DMS 273 treated with DMSO at 0.1 percent for 48 hours (cell line): ENCODE results near the gene ABCC5.
"Not testable (repeated sequence)": the region's sequence is repeated elsewhere in the genome, so short reads cannot be mapped to it uniquely, and the experiment has no call there.

Experiments
- DNase-seq: peaks from one replicate; lab custom pipeline; 2025; lab: John Stamatoyannopoulos, UW

The ABCC5 gene

DNA sequence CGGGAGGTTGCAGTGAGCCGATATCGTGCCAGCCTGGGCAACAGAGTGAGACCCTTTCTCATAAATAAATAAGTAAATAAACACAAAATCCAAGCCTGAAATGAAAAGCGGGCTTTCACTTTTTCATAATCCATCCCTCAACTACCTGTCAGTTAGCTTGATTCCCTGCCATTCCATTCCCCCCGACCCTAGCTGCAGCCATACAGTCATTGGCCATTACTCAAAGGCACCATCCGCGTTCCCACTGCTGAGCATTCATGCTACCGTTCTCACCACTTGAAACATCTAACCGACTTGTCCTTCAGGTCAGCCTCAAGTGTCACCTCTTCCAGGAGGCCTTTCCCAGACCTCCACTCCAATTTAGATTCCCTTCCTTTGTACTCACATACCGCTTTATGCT, 131.9 kb downstream of the ABCC5 start:
- DNase-seq = no peak

DNA sequence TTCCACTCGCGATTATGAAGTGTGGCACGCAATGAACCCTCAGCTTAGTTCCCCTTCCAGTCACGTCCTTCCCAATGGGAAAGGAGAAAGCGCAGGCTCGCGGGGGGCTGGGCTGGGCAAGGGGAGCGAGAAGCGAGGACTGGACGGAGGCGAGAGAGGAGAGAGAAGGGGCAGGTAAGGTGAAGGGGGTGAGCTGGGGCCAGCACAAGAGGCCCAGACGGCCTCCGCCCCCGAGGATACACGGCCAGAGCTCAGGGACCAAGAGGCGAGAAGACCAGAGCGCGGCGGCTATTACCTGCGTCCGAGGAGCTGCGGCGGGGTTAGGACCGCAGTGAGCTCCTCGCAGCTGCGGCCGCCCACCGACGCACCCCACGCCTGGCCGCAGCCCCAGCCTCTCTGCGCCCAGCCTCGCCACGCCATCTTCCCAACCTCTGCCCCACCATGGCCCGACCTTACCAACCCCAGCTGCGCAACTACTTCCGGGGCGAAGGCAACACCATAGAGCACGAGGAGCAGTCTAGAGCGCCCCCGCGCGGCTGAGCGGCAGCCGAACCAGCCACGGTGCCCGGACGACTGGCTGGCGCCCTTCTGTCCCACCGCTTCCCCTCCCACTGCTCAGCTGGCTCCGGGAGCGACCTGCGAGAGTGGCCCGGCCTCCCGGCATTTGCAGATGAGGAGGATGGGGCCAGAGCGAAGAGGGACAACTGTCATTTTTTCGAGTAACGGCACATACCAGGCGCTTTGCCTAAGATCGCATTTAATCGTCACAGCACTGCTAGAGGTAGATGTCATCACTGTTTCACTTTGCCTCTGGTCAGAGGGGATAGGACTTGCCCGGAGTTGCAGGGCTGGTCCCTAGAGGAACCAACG, 133.0 kb downstream of the ABCC5 start, which contains the start of gene PARL:
PARL (minus strand) TSS at position 454 of the 870 bp plus-strand sequence; CDS start at position 420, 34 bp downstream.
- DNase-seq = peak; percentile 88

DNA sequence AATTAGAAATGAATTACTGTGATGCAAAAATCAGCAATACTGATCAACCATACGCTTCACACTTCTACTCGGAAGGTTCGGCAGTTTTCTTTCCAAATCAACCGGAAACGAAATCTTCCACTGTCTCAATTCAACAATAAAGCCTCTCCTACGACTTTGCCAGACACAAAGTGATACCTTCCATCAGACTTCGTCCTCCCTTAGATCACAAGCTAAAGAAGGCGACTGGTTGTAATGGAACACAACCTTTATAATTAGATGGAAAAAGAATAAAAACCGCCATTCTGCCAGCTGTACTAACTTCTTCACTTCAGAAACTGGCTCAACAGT, 133.6 kb downstream of the ABCC5 start:
- no peak for DNase-seq

- DNase-seq = no peak
Measured at GRCh38 chr3:183883291-183884096, 134.2 kb downstream of the ABCC5 start.

- no peak for DNase-seq
Measured at GRCh38 chr3:183880121-183880520, 137.6 kb downstream of the ABCC5 start.

DNA sequence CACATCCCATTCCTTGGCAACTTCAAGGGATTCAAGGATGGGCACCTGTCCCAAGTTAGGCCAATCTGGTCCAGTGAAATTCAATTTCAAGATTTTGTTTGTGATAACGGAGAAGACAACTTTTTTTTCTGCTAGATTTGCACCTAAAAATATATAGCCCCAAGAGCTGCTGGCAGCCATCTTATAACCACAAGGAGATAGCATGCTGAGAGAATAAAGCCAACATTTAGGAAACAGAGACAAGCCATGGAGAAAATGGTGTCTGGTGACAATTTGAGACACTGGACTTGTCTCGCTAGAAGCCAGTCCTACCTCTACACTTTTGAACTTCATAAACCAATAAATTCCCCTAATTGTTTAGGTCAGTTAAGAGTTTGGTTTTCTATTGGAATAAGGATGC, 138.4 kb downstream of the ABCC5 start:
- DNase-seq = no peak

GRCh38 chr3:183878071-183878470, 139.6 kb downstream of the ABCC5 start:
- no peak for DNase-seq

DNA sequence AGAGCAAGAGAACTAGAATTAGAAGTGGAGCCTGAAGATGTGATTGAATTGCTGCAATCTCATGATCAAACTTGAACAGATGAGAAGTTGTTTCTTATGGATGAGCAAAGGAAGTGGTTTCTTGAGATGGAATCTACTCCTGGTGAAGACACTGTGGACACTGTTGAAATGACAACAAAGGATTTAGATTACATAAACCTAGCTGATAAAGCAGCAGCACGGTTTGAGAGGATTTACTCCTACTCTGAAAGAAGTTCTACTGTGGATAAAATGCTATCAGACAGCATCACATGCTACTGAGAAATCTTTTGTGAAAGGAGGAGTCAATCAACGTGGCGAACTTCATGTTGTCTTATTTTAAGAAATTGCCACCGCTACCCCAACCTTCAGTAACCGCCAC, 140.5 kb downstream of the ABCC5 start:
- not testable (repeated sequence) for DNase-seq

DNA sequence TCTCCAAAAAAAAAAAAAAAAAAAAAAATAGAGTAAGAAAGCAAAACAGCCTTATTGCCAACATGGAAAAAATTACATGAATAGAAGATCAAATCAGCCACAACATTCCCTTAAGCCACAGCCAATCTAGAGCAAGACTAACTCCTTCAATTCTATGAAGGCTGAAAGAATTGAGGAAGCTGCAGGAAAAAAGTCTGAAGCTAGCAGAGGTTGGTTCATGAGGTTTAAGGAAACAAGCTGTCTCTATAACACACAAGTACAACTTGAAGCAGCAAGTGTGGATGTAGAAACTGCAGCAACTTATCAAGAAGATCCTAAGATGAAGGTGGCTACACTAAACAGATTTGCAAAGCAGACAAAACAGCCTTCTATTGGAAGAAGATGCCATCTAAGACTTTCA, 142.3 kb downstream of the ABCC5 start:
- DNase-seq = no peak

GRCh38 chr3:183873914-183874313, 143.8 kb downstream of the ABCC5 start:
- DNase-seq = no peak

GRCh38 chr3:183871541-183871940, 146.1 kb downstream of the ABCC5 start:
- no peak for DNase-seq

DNA sequence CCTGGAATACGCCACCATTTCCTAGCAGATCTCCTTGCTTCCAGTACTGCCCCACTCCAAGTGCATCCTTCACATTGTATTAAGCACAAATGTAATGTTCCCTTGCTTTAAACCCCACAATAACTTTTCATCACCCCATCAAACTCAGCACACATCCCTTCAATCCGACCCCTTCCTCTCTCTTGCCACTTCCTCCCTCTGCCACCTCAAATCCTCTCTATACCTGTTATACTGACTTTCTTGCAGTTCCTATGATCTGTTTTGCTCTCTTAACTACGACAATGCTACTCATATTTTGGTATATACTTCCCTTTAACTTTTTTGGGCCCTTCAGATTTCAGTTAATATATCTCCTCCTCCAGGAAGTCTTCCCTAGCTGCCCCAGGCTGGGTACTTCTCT, 147.1 kb downstream of the ABCC5 start:
- DNase-seq = no peak
